ENCODE data around the gene TSHZ1. TPM values are rescaled to one million over a fixed set of nuclear protein-coding genes. Genes with fewer than 3 reads are reported as not detected.

The TSHZ1 gene
- total RNA-seq, 4 donors from 2014 or later, result 22.3 to 41.7 (median 33.8) TPM

- H3K9me3 ChIP-seq, result no peaks in the 10 kb centered on the region
- WGBS, 2 donors (ENCODE audit: low coverage in 1 of 2), result 90 to 100% methylated on average over 2 of the region's 13 CpGs
- H3K27ac ChIP-seq, result no peak overlapping the region
- ATAC-seq, result no peak
- H3K4me1 ChIP-seq, result peaks cover 0 to 41% (median 4%) of the 10 kb centered on the region in 3 donors
- peaks cover 0 to 6% of the 10 kb centered on the region in 2 donors for H3K36me3 ChIP-seq
- no peaks in the 10 kb centered on the region for H3K27me3 ChIP-seq
- TF ChIP-seq CTCF (IDR thresholded peaks at IDR 0.05), result no peak
- no peak for TF ChIP-seq POLR2A (IDR thresholded peaks at IDR 0.05)
- no peak for TF ChIP-seq EP300 (IDR thresholded peaks at IDR 0.05)
- TF ChIP-seq POLR2AphosphoS5 (IDR thresholded peaks at IDR 0.05), result no peak
- no peak overlapping the region for H3K4me3 ChIP-seq
Observed at GRCh38 chr18:75235896-75236295, 25.3 kb downstream of the TSHZ1 start.

DNA sequence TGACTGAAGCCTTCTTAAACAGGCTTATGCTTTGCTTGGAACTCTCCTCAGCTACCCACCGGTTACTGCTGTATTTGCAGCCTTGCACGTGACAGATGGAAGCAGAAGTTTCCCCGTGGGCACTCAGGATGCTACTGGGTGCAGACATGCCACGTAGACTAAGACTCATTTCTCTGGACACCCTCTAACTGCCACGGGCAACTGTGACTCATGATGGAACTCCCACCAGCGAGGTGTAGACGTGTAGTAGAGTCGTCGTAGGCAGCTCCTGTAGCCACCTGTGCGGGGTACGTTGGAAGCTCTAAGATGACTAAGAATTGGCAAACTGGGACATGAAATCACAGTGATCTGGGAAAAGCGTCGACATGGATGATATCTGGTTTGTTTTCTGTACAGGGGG is 27.5 kb downstream of the TSHZ1 start:
- 81 to 100% methylated on average over 2 to 10 of the region's 13 CpGs for WGBS, 2 donors (ENCODE audit: low coverage in 1 of 2)
- H3K4me3 ChIP-seq, result no peak overlapping the region
- H3K4me1 ChIP-seq, result peaks cover 0 to 30% (median 0%) of the 10 kb centered on the region in 3 donors
- H3K27ac ChIP-seq, result no peak overlapping the region
- no peaks in the 10 kb centered on the region for H3K27me3 ChIP-seq
- no peaks in the 10 kb centered on the region for H3K9me3 ChIP-seq
- no peak for ATAC-seq
- TF ChIP-seq POLR2A (IDR thresholded peaks at IDR 0.05) (no peak), POLR2AphosphoS5 (IDR thresholded peaks at IDR 0.05) (no peak), CTCF (IDR thresholded peaks at IDR 0.05) (no peak), EP300 (IDR thresholded peaks at IDR 0.05) (no peak)
- H3K36me3 ChIP-seq, result peaks cover 0 to 6% of the 10 kb centered on the region in 2 donors

DNA sequence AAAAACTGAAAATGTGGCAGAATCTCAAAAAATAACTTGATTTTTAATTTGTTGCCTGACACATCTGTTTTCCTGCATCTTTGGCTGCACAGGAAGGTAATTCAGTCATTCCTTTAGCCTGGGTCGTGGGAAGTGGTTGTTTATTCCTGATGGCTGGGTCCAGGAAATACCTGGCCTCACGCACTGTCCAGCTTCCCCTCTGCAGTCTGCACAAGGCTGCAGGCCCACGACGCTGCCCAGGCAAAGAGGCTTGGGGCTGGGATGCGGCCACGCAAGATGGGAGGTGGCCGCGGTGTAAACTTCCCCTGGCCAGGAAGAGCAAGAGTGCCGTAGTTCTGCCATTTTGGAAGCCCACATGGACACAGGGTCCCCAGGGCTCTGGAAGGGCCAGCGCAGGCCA is 28.2 kb downstream of the TSHZ1 start:
- Histone ChIP-seq H3K27ac (no peak overlapping the region), H3K27me3 (no peaks in the 10 kb centered on the region), H3K9me3 (no peaks in the 10 kb centered on the region), H3K4me1 (peaks cover 0 to 32% (median 0%) of the 10 kb centered on the region in 3 donors), H3K4me3 (no peak overlapping the region), H3K36me3 (peaks cover 0 to 6% of the 10 kb centered on the region in 2 donors)
- 76 to 83% methylated on average over 1 to 9 of the region's 10 CpGs for WGBS, 2 donors (ENCODE audit: low coverage in 1 of 2)
- no peak for ATAC-seq
- no peak for TF ChIP-seq POLR2AphosphoS5 (IDR thresholded peaks at IDR 0.05)
- no peak for TF ChIP-seq EP300 (IDR thresholded peaks at IDR 0.05)
- TF ChIP-seq POLR2A (IDR thresholded peaks at IDR 0.05), result no peak
- TF ChIP-seq CTCF (IDR thresholded peaks at IDR 0.05), result no peak

DNA sequence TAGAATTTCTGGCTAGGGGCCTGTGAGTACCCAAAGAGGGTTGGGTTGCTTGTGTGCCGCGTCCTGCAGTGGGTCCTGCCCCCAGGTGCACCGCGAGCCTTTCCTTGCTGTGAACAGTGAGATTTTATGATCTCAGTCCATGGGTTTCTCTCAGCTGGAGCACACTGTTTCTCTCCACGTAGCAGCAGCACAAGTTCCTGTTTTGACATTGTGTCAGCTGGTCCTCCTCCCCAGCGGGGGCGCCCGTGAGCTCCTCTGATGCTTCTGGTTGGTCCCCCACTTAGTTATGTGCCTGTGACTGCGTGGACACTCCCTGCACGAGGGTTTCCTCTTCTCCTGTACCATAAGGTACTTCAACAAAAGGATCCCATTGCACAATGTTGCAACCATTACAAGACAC is 29.8 kb downstream of the TSHZ1 start:
- Histone ChIP-seq H3K9me3 (no peaks in the 10 kb centered on the region), H3K36me3 (peaks cover 0 to 6% of the 10 kb centered on the region in 2 donors), H3K4me3 (no peak overlapping the region), H3K4me1 (peaks cover 0 to 45% (median 0%) of the 10 kb centered on the region in 3 donors), H3K27me3 (no peaks in the 10 kb centered on the region), H3K27ac (no peak overlapping the region)
- TF ChIP-seq CTCF (IDR thresholded peaks at IDR 0.05) (no peak), POLR2A (IDR thresholded peaks at IDR 0.05) (no peak), POLR2AphosphoS5 (IDR thresholded peaks at IDR 0.05) (no peak), EP300 (IDR thresholded peaks at IDR 0.05) (no peak)
- no peak for ATAC-seq
- WGBS, 2 donors (ENCODE audit: low coverage in 1 of 2), result 94 to 100% methylated on average over 5 to 8 of the region's 10 CpGs

- WGBS, 2 donors (ENCODE audit: low coverage in 1 of 2), result 83 to 100% methylated on average over 1 of the region's 1 CpG
- ATAC-seq, result no peak
- H3K4me1 ChIP-seq, result peaks cover 0 to 58% (median 8%) of the 10 kb centered on the region in 3 donors
Observed at GRCh38 chr18:75241705-75242104, 31.1 kb downstream of the TSHZ1 start.

More at GRCh38 chr18:75241705-75242104, 31.1 kb downstream of the TSHZ1 start:
- no peaks in the 10 kb centered on the region for H3K36me3 ChIP-seq
- H3K9me3 ChIP-seq, result no peaks in the 10 kb centered on the region
- H3K27me3 ChIP-seq, result no peaks in the 10 kb centered on the region
- H3K4me3 ChIP-seq, result no peak overlapping the region
- no peak overlapping the region for H3K27ac ChIP-seq
- TF ChIP-seq EP300 (IDR thresholded peaks at IDR 0.05), result no peak
- TF ChIP-seq POLR2A (IDR thresholded peaks at IDR 0.05), result no peak
- no peak for TF ChIP-seq POLR2AphosphoS5 (IDR thresholded peaks at IDR 0.05)
- no peak for TF ChIP-seq CTCF (IDR thresholded peaks at IDR 0.05)

Measured in gastroesophageal sphincter (tissue), 4 donors.